Astrocyte of the cerebellum (primary cell): ENCODE measurements around the gene SPATA13.
A peak's percentile ranks its signal among the peaks of the same experiment; 100 is the strongest.

Experiments used
- DNase-seq: peaks from one replicate; pipeline ENCODE4 v3.0.0-alpha.2; 2011; ENCODE audit warnings: low read depth
- H3K4me3 ChIP-seq: 2 replicates; pipeline ENCODE4 v1.5.1; 2011; ENCODE audit warnings: mild to moderate bottlenecking, low read depth, low read length, moderate library complexity
- in situ Hi-C: cut with HindIII; loops from 2 replicates; pipeline ENCODE4 v1.10.0; 2017; ENCODE audit warnings: low sequenced_read_pairs
- TF ChIP-seq, protein P1 (sequence below): IDR thresholded peaks from 2 replicates; pipeline ENCODE4 v1.5.1; 2012; ENCODE audit warnings: low read length, low read depth, moderate library complexity, mild to moderate bottlenecking; ENCODE audit errors: missing control alignments

The SPATA13 gene

DNA sequence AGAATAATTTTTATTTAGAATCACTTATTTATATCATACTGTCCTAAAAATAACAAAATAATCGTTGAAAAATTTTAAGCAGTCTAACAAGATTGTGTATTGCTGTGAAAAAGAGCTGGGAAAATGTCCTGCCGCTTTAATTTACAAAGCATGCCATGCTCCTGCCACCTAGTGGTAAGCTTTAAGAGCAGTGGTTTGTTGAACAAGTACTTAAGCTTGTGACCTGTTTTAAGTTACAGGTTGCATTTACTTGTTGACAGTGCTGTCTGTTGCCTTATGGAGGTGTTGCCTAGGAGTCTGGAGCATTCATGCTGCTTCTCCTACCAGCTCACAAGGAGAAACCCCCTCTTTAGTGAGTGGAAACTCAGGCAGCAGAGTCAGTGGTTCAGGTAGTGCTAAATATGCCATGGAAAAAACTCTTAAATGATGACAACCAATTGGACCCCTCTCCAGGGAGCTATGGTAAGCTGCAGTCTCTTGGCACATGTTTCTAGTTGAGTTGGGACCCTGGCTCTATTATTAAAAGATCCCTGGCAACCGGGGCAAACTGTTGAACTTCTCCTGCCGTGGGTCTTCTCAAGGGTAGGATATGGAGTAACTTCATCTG is 68.4 kb downstream of the SPATA13 start:
- in situ Hi-C loops = no loop called here
- TF ChIP-seq, protein P1, sequence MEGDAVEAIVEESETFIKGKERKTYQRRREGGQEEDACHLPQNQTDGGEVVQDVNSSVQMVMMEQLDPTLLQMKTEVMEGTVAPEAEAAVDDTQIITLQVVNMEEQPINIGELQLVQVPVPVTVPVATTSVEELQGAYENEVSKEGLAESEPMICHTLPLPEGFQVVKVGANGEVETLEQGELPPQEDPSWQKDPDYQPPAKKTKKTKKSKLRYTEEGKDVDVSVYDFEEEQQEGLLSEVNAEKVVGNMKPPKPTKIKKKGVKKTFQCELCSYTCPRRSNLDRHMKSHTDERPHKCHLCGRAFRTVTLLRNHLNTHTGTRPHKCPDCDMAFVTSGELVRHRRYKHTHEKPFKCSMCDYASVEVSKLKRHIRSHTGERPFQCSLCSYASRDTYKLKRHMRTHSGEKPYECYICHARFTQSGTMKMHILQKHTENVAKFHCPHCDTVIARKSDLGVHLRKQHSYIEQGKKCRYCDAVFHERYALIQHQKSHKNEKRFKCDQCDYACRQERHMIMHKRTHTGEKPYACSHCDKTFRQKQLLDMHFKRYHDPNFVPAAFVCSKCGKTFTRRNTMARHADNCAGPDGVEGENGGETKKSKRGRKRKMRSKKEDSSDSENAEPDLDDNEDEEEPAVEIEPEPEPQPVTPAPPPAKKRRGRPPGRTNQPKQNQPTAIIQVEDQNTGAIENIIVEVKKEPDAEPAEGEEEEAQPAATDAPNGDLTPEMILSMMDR = peak; percentile 94
- no peak overlapping the region for H3K4me3 ChIP-seq
- DNase-seq = peak; percentile 65

GRCh38 chr13:24230428-24231072 is 70.0 kb downstream of the SPATA13 start:
- no peak overlapping the region for H3K4me3 ChIP-seq
- no peak for DNase-seq
- in situ Hi-C loops = no loop called here
- TF ChIP-seq, protein P1 = no peak

GRCh38 chr13:24231377-24231776 is 70.9 kb downstream of the SPATA13 start:
- no peak for DNase-seq
- no peak overlapping the region for H3K4me3 ChIP-seq
- in situ Hi-C loops = no loop called here
- TF ChIP-seq, protein P1 = no peak

DNA sequence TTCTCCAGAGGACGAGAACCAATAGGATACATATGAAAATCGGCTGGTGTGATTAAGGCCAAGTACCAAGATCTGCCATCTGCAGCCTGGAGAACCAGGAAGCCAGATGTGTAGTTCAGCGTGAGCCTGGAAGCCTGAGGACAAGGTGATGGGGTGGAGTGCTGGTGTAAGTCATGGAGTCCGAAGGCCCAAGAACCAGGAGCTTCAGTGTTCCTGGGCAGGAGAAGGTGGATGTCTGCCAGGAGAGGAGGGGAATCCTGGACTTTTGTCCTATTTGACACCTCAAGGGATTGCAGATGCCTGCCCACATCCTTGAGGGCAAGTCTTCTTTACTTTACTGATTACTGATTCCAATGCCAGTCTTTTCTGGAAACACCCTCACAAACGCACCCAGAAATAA is 71.5 kb downstream of the SPATA13 start:
- DNase-seq = no peak
- no peak overlapping the region for H3K4me3 ChIP-seq
- in situ Hi-C loops = no loop called here
- TF ChIP-seq, protein P1 = no peak

- TF ChIP-seq, protein P1 = no peak
- DNase-seq = no peak
- in situ Hi-C loops = no loop called here
- no peak overlapping the region for H3K4me3 ChIP-seq
These were observed 72.0 kb downstream of the SPATA13 start for GRCh38 chr13:24232474-24232873.

DNA sequence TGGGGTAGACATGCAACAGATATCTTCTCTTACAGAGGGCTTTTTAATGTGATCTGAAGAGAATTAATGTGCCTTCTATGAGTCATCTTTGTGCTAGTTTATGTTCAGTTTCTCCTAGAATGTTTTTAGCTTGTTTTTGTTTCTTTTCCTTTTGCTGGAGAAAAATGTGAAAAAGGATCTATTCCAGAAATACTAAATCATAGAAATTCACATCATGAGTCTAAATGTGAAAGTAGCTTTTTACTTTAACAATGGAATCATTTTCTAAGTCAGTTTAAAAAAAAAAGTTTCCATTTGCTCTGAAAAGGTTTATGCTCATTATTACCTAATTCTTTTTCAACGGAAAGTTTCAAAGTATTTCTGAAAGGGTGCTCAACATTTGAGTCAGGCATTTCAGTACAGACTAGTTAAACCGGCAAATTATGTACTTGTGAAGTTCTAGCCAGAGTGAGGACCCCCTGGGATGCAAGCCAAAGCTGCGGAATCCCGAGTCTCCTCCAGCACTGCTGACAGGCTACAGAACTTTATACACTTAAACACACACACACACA is 72.9 kb downstream of the SPATA13 start:
- peak; percentile 45 for DNase-seq

More for the DNA sequence above, 72.9 kb downstream of the SPATA13 start:
- in situ Hi-C loops = no loop called here
- peak overlapping the region; percentile 30 for H3K4me3 ChIP-seq
- TF ChIP-seq, protein P1 = no peak
